ENCODE results near the gene FLII.

GRCh38 chr17:18229771-18230170, 28.8 kb downstream of the FLII start:
- TF ChIP-seq CTCF (IDR thresholded peaks at IDR 0.05) (no peak), POLR2A (IDR thresholded peaks at IDR 0.05) (no peak)

Measured in adrenal gland (tissue), 5 donors.